B cell (primary cell): ENCODE measurements around the gene NDUFB10. TPM values are rescaled to one million over a fixed set of nuclear protein-coding genes. Genes with fewer than 3 reads are reported as not detected.

ENCODE experiments used
- ATAC-seq: fragments of 200-7000 bp; cut with Tn5 transposase; one replicate; pipeline ENCODE4 v1.10.0; 2021; ENCODE audit warnings: low read depth, mild to moderate bottlenecking, moderate number of reproducible peaks, moderate library complexity
- CTCF ChIA-PET: fragments of 350-600 bp; sonication (Branson Sonifier 250); formaldehyde crosslinking; loops from one replicate; lab custom pipeline; 2021; ENCODE audit warnings: antibody characterized with exemption, inconsistent platforms; lab: Charles Lee
- POLR2A ChIA-PET: fragments of 350-600 bp; sonication (Branson Sonifier 250); formaldehyde crosslinking; loops from one replicate; lab custom pipeline; 2021; ENCODE audit warnings: antibody characterized with exemption; lab: Charles Lee
- DNase-seq: peaks from one replicate; pipeline ENCODE4 v3.0.0; 2013
- H2AFZ ChIP-seq: 2 replicates; pipeline ENCODE4 v1.6.1; 2012; ENCODE audit warnings: mild to moderate bottlenecking, low read depth, low read length; ENCODE audit not compliant: insufficient read depth, poor library complexity, severe bottlenecking
- H3K27ac ChIP-seq, 2 donors: 1 replicate in 1 of 2; 2 replicates in 1 of 2; pipeline ENCODE4 v1.5.1; 2012 to 2013; ENCODE audit warnings: low read length in 2 of 2, mild to moderate bottlenecking in 2 of 2, moderate library complexity in 1 of 2
- H3K27me3 ChIP-seq, 4 experiments: fragments of 200-600 bp in 1 of 4; sonication (generic) in 1 of 4; replicated peaks in 1 of 4; 1 replicate in 2 of 4; 2 replicates in 2 of 4; pipeline versions ENCODE4 v1.6.1 to v1.7.0; 2013 to 2016; ENCODE audit warnings: low read length in 3 of 4, mild to moderate bottlenecking in 2 of 4, mixed read lengths in 1 of 4, moderate library complexity in 1 of 4; ENCODE audit not compliant: insufficient read depth in 4 of 4, control insufficient read depth in 3 of 4; ENCODE audit errors: control extremely low read depth in 1 of 4
- H3K36me3 ChIP-seq, 2 experiments: replicated peaks in 1 of 2; 1 replicate in 1 of 2; 2 replicates in 1 of 2; pipeline versions ENCODE4 v1.6.1 to v1.7.1; 2013; ENCODE audit warnings: low read length in 1 of 2; ENCODE audit not compliant: insufficient read depth in 2 of 2, control insufficient read depth in 1 of 2; ENCODE audit errors: control extremely low read depth in 1 of 2, extremely low read depth in 1 of 2
- H3K4me1 ChIP-seq, 2 donors: fragments of 200-600 bp in 1 of 2; sonication (generic) in 1 of 2; 1 replicate in 1 of 2; 2 replicates in 1 of 2; pipeline versions ENCODE4 v1.5.1 to v1.6.1; 2013 to 2017; ENCODE audit warnings: low read length in 2 of 2; ENCODE audit not compliant: control insufficient read depth in 2 of 2, insufficient read depth in 2 of 2
- H3K4me2 ChIP-seq: replicated peaks from 2 replicates; pipeline ENCODE3; 2012; ENCODE audit warnings: mild to moderate bottlenecking, low read depth, low read length; ENCODE audit not compliant: poor library complexity, severe bottlenecking
- H3K4me3 ChIP-seq, 5 experiments: fragments of 200-600 bp in 1 of 5; sonication (generic) in 1 of 5; 1 replicate in 3 of 5; 2 replicates in 2 of 5; pipeline versions ENCODE4 v1.5.1 to v1.7.0; 2011 to 2016; ENCODE audit warnings: low read length in 4 of 5, mild to moderate bottlenecking in 4 of 5, low read depth in 2 of 5, control low read depth in 1 of 5, moderate library complexity in 1 of 5; ENCODE audit not compliant: insufficient read depth in 1 of 5; ENCODE audit errors: control extremely low read depth in 1 of 5, extremely low read depth in 1 of 5
- H3K79me2 ChIP-seq: fragments of 200-600 bp; sonication (generic); one replicate; pipeline ENCODE4 v1.6.0; 2016; ENCODE audit warnings: low read length; ENCODE audit not compliant: control insufficient read depth, insufficient read depth
- H3K9ac ChIP-seq: fragments of 200-600 bp; sonication (generic); 2 replicates; pipeline ENCODE4 v1.6.1; 2017; ENCODE audit warnings: mild to moderate bottlenecking, low read length, moderate library complexity
- H3K9me3 ChIP-seq, 3 donors: one replicate each; pipeline versions ENCODE4 v1.6.1 to v1.7.1; 2013; ENCODE audit warnings: low read length in 2 of 3; ENCODE audit not compliant: control insufficient read depth in 2 of 3, insufficient read depth in 1 of 3; ENCODE audit errors: control extremely low read depth in 1 of 3
- H4K20me1 ChIP-seq: 2 replicates; pipeline ENCODE4 v1.6.0; 2012; ENCODE audit warnings: mild to moderate bottlenecking, low read length; ENCODE audit not compliant: insufficient read depth, control insufficient read depth, poor library complexity, severe bottlenecking
- H3K27ac Mint-ChIP-seq: one replicate; pipeline ENCODE4 v1.8.0; 2021; ENCODE audit warnings: mixed read lengths
- H3K27me3 Mint-ChIP-seq: one replicate; pipeline ENCODE4 v1.8.0; 2021; ENCODE audit warnings: mixed read lengths
- H3K4me1 Mint-ChIP-seq: one replicate; pipeline ENCODE4 v1.8.0; 2021; ENCODE audit warnings: mixed read lengths
- H3K4me3 Mint-ChIP-seq: one replicate; pipeline ENCODE4 v1.8.0; 2021; ENCODE audit warnings: mixed read lengths
- H3K9me3 Mint-ChIP-seq: one replicate; pipeline ENCODE4 v1.8.0; 2022; ENCODE audit warnings: mixed read lengths; ENCODE audit not compliant: insufficient read depth
- CTCF ChIP-seq: fragments of 200-600 bp; IDR thresholded peaks from one replicate; pipeline ENCODE4 v1.8.0; 2022; ENCODE audit warnings: antibody characterized with exemption, mild to moderate bottlenecking
- EZH2 ChIP-seq: IDR thresholded peaks from 2 replicates; pipeline ENCODE4 v1.6.1; 2012; ENCODE audit warnings: borderline replicate concordance, low read depth, mild to moderate bottlenecking, moderate library complexity, low read length; ENCODE audit not compliant: insufficient read depth, poor library complexity, severe bottlenecking
- WGBS: methylation state at CpG from one replicate; pipeline ENCODE4 v1.1.5; 2013; ENCODE audit warnings: missing lambda C conversion rate; ENCODE audit not compliant: insufficient coverage; 5-methylcytosine and 5-hydroxymethylcytosine counted together
- intact Hi-C: fragments of 100-400 bp; cut with micrococcal nuclease; formaldehyde crosslinking; loops from one replicate; pipeline ENCODE4 v1.10.0; 2022
- polyA plus RNA-seq: library from polyadenylated mRNA; depleted of rRNA; stranded (reverse); fragments of >200 nt; gene quantifications from 2 replicates; pipeline ENCODE4 v1.2.3, GENCODE V29; 2012
- total RNA-seq, 2 donors: library from RNA; stranded (reverse); fragments of 120-200 nt in 1 of 2; gene quantifications; 1 replicate in 1 of 2; 2 replicates in 1 of 2; pipeline versions ENCODE4 v1.2.3 to v1.2.4, GENCODE V29; 2013 to 2022

Gene NDUFB10
- total and polyA plus RNA-seq, 2 donors (not counting 1 experiment from before 2014, with no cell fraction given): 70.4 to 92.6 TPM

GRCh38 chr16:1933097-1933661 lies 26.2 kb upstream of the NDUFB10 start:
- Histone ChIP-seq H3K4me2 (no peak overlapping the region), H3K27me3 (peaks cover 0 to 4% (median 0%) of the 10 kb centered on the region in 4 experiments), H3K4me3 (no peak overlapping the region), H2AFZ (no peak overlapping the region), H4K20me1 (no peaks in the 10 kb centered on the region), H3K79me2 (no peaks in the 10 kb centered on the region), H3K9me3 (peaks cover 0 to 4% (median 0%) of the 10 kb centered on the region in 3 donors), H3K27ac (no peak overlapping the region), H3K9ac (no peak overlapping the region), H3K36me3 (peaks cover 0 to 5% of the 10 kb centered on the region in 2 experiments), H3K4me1 (peaks cover 4 to 10% of the 10 kb centered on the region in 2 donors)
- WGBS: 85% methylated on average over 23 of the region's 23 CpGs
- Mint-ChIP-seq H3K27me3 (no peaks in the 10 kb centered on the region), H3K9me3 (no peaks in the 10 kb centered on the region), H3K27ac (no peak overlapping the region), H3K4me3 (no peak overlapping the region), H3K4me1 (peaks cover 2% of the 10 kb centered on the region)
- ATAC-seq (no peak), DNase-seq (no peak)
- intact Hi-C loops: no loop called here
- TF ChIP-seq EZH2 (no peak), CTCF (no peak)
- POLR2A ChIA-PET: interaction anchor here (1.4 kb wide), 1 partner anchor 10 kb away, joined by 3 read pairs; the partner anchor contains the start of gene MSRB1
- CTCF ChIA-PET: interaction anchor here (1.1 kb wide), 1 partner anchor 9 kb away, joined by 3 read pairs; no protein-coding TSS in a partner anchor

- ChIA-PET POLR2A (no interaction called here), CTCF (no interaction called here)
- Histone ChIP-seq H3K4me2 (no peak overlapping the region), H3K27me3 (peaks cover 0 to 3% (median 0%) of the 10 kb centered on the region in 4 experiments), H3K27ac (no peak overlapping the region), H3K9me3 (no peaks in the 10 kb centered on the region), H3K9ac (no peak overlapping the region), H3K36me3 (peaks cover 0 to 12% of the 10 kb centered on the region in 2 experiments), H3K79me2 (no peaks in the 10 kb centered on the region), H2AFZ (no peak overlapping the region), H4K20me1 (no peaks in the 10 kb centered on the region), H3K4me3 (no peak overlapping the region), H3K4me1 (peaks cover 5% of the 10 kb centered on the region in 2 donors)
- 95% methylated on average over 6 of the region's 11 CpGs for WGBS
- Mint-ChIP-seq H3K4me1 (peaks cover 8% of the 10 kb centered on the region), H3K4me3 (no peak overlapping the region), H3K27me3 (no peaks in the 10 kb centered on the region), H3K27ac (no peak overlapping the region), H3K9me3 (no peaks in the 10 kb centered on the region)
- TF ChIP-seq EZH2 (no peak), CTCF (no peak)
- ATAC-seq: no peak
- no peak for DNase-seq
- intact Hi-C loops: no loop called here
Observed at GRCh38 chr16:1936945-1937479, 22.3 kb upstream of the NDUFB10 start.
